ENCODE results near the gene NAA20.

Gene NAA20

GRCh38 chr20:20052074-20052970 is 35.2 kb downstream of the NAA20 start, which contains the start of the genes CFAP61 and CRNKL1:
TSS of gene CFAP61 (plus strand) at chr20:20052532. CDS start at chr20:20056654, 4,122 bp downstream.
TSS of gene CRNKL1 (minus strand) at chr20:20052466. CDS start at chr20:20052342, 124 bp downstream.
- H3K36me3 Mint-ChIP-seq, result peaks cover 30% of the 10 kb centered on the region
- H3K4me3 Mint-ChIP-seq, result peak within 1 kb of the TSS; percentile 96
- H3K4me1 Mint-ChIP-seq, result peaks cover 22% of the 10 kb centered on the region
- peaks cover 5% of the 10 kb centered on the region for H3K27me3 Mint-ChIP-seq
- peak; percentile 98 for DNase-seq
- CTCF ChIA-PET, result interaction anchor here (1.1 to 2.2 kb wide), 4 partner anchors 25 to 542 kb away, joined by 3 to 12 read pairs (median 4); partner anchors contain the start of gene NAA20
- H3K27ac Mint-ChIP-seq, result peak within 1 kb of the TSS; percentile 96
- no peaks in the 10 kb centered on the region for H3K9me3 Mint-ChIP-seq

- Mint-ChIP-seq H3K36me3 (no peaks in the 10 kb centered on the region), H3K4me1 (no peaks in the 10 kb centered on the region), H3K27me3 (peaks cover 16% of the 10 kb centered on the region), H3K27ac (no peak overlapping the region), H3K4me3 (no peak overlapping the region), H3K9me3 (no peaks in the 10 kb centered on the region)
- DNase-seq, result no peak
- CTCF ChIA-PET, result no interaction called here
Measured at GRCh38 chr20:20060234-20060998, 43.3 kb downstream of the NAA20 start.

- no peak for DNase-seq
- no peaks in the 10 kb centered on the region for H3K9me3 Mint-ChIP-seq
- no peak overlapping the region for H3K27ac Mint-ChIP-seq
- CTCF ChIA-PET, result no interaction called here
- no peaks in the 10 kb centered on the region for H3K36me3 Mint-ChIP-seq
- no peak overlapping the region for H3K4me3 Mint-ChIP-seq
- peaks cover 18% of the 10 kb centered on the region for H3K27me3 Mint-ChIP-seq
- no peaks in the 10 kb centered on the region for H3K4me1 Mint-ChIP-seq
Measured at GRCh38 chr20:20063941-20064702, 47.0 kb downstream of the NAA20 start.

GRCh38 chr20:20065361-20065760 is 48.2 kb downstream of the NAA20 start:
- H3K4me1 Mint-ChIP-seq, result no peaks in the 10 kb centered on the region
- no peak overlapping the region for H3K27ac Mint-ChIP-seq
- CTCF ChIA-PET, result no interaction called here
- peaks cover 18% of the 10 kb centered on the region for H3K27me3 Mint-ChIP-seq
- no peak overlapping the region for H3K4me3 Mint-ChIP-seq
- no peaks in the 10 kb centered on the region for H3K9me3 Mint-ChIP-seq
- H3K36me3 Mint-ChIP-seq, result no peaks in the 10 kb centered on the region
- no peak for DNase-seq

GRCh38 chr20:20070871-20071726 is 53.9 kb downstream of the NAA20 start:
- CTCF ChIA-PET, result interaction anchor here (0.9 kb wide), 1 partner anchor 166 kb away, joined by 3 read pairs; no protein-coding TSS in a partner anchor
- Mint-ChIP-seq H3K9me3 (no peaks in the 10 kb centered on the region), H3K4me3 (no peak overlapping the region), H3K27me3 (peaks cover 7% of the 10 kb centered on the region), H3K36me3 (no peaks in the 10 kb centered on the region), H3K4me1 (no peaks in the 10 kb centered on the region), H3K27ac (no peak overlapping the region)
- DNase-seq, result no peak

- H3K27me3 Mint-ChIP-seq, result peaks cover 11% of the 10 kb centered on the region
- CTCF ChIA-PET, result no interaction called here
- no peak overlapping the region for H3K27ac Mint-ChIP-seq
Measured at GRCh38 chr20:20073801-20074371, 56.7 kb downstream of the NAA20 start.

GRCh38 chr20:20075032-20075431 is 57.9 kb downstream of the NAA20 start:
- Mint-ChIP-seq H3K27me3 (peaks cover 15% of the 10 kb centered on the region), H3K36me3 (no peaks in the 10 kb centered on the region), H3K4me1 (no peaks in the 10 kb centered on the region), H3K4me3 (no peak overlapping the region), H3K27ac (no peak overlapping the region), H3K9me3 (no peaks in the 10 kb centered on the region)
- CTCF ChIA-PET, result no interaction called here
- DNase-seq, result no peak

More at GRCh38 chr20:20073801-20074371, 56.7 kb downstream of the NAA20 start:
- Mint-ChIP-seq H3K36me3 (no peaks in the 10 kb centered on the region), H3K9me3 (no peaks in the 10 kb centered on the region), H3K4me3 (no peak overlapping the region), H3K4me1 (no peaks in the 10 kb centered on the region)
- no peak for DNase-seq

GRCh38 chr20:20076297-20077065 is 59.3 kb downstream of the NAA20 start:
- CTCF ChIA-PET, result no interaction called here
- Mint-ChIP-seq H3K9me3 (no peaks in the 10 kb centered on the region), H3K27me3 (peaks cover 13% of the 10 kb centered on the region), H3K4me1 (no peaks in the 10 kb centered on the region), H3K36me3 (no peaks in the 10 kb centered on the region), H3K4me3 (no peak overlapping the region), H3K27ac (no peak overlapping the region)
- no peak for DNase-seq

GRCh38 chr20:20078041-20078440 is 60.9 kb downstream of the NAA20 start:
- Mint-ChIP-seq H3K4me1 (no peaks in the 10 kb centered on the region), H3K27ac (no peak overlapping the region), H3K4me3 (no peak overlapping the region), H3K9me3 (no peaks in the 10 kb centered on the region), H3K36me3 (no peaks in the 10 kb centered on the region), H3K27me3 (peaks cover 12% of the 10 kb centered on the region)
- no peak for DNase-seq
- CTCF ChIA-PET, result no interaction called here

- CTCF ChIA-PET, result interaction anchor here (0.7 kb wide), 1 partner anchor 512 kb away, joined by 3 read pairs; no protein-coding TSS in a partner anchor
- no peak overlapping the region for H3K4me3 Mint-ChIP-seq
- H3K27ac Mint-ChIP-seq, result no peak overlapping the region
- no peaks in the 10 kb centered on the region for H3K36me3 Mint-ChIP-seq
- no peaks in the 10 kb centered on the region for H3K4me1 Mint-ChIP-seq
- H3K27me3 Mint-ChIP-seq, result peaks cover 9% of the 10 kb centered on the region
- no peak for DNase-seq
- no peaks in the 10 kb centered on the region for H3K9me3 Mint-ChIP-seq
Measured at GRCh38 chr20:20079102-20079784, 62.1 kb downstream of the NAA20 start.
